Activated CD4-positive, alpha-beta T cell treated with anti-CD3 and anti-CD28 coated beads for 1 hour (primary cell): ENCODE data around the gene PDLIM1.

ENCODE experiments used
- DNase-seq: peaks from one replicate; pipeline ENCODE4 v3.0.0-alpha.2; 2020

PDLIM1 gene

DNA sequence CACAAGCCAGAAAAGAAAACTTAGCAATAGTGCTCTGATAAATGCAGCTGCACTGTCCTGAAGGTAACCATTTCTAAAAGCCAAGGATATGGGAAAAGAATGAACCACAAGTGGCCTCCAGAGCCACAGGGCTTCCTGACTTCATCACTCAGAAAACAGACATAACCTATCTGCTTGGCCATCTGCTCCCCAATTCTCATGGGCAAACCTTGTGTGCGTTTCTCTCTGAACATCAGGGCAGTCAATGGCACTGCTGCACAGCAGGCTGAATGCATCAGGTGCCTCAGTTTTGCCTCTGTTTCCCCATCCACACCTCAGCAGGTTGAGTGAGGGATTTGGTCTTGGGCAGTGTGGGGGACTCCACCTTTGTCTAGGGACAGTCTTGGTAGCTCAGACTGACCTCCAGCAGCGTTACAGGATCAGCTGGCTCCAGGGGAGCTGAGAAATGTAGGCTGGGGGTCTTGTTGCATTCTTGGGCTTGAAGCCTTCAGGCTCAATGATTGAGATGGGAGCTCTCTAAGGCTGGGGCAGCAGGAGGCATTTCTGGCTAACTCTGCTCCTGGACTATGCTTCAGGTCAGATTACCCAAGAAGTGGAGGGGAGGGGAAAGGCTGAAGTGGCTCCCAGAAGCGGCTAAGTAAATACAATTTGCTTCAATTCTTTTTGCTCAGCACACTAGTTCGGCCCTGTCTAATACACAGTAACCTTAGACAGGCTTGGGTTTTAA is 23.6 kb upstream of the PDLIM1 start:
- no peak for DNase-seq

- DNase-seq = no peak
Observed at GRCh38 chr10:95312986-95313495, 22.2 kb upstream of the PDLIM1 start.

DNA sequence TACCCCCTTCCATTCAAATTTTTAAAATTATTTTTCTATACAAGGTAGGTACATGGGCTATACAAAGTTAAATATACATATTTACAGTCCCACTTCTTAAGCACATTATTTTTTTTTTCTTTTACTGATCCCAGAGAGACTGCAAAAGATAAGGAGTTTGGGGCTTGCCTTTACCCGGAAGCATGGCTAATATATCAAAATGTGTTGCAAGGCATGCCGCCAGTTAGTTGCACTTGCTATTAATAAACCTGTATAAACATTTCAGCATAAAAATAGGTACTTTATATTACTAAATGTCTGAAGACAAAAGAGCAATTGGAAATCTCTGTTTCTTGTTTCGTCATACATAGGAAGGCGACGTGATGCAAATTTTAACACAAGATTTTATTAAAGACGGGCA is 21.5 kb upstream of the PDLIM1 start:
- DNase-seq = no peak

- no peak for DNase-seq
Observed at GRCh38 chr10:95309958-95310357, 19.2 kb upstream of the PDLIM1 start.

- no peak for DNase-seq
Observed at GRCh38 chr10:95308389-95309302, 17.8 kb upstream of the PDLIM1 start.

DNA sequence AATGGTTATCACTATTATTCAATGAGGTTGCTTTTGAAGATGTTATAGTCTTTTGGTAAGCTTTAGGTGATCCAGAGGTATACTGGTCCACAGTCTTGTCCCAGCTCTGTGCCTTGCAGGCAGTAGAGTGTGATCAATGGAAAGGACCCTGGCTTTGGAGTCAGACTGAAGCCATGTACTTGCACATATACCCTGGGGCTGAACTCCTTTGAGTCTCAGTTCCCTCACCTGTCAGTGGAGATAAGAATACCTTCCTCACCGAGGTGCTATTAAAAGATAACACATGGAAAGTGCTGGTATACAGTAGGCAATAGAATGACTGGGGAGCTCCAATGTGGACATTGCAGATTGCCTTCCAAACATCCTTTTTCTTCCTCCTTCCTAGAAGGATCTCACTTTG is 16.0 kb upstream of the PDLIM1 start:
- DNase-seq = no peak

GRCh38 chr10:95306318-95306650 is 15.5 kb upstream of the PDLIM1 start:
- DNase-seq = no peak

DNA sequence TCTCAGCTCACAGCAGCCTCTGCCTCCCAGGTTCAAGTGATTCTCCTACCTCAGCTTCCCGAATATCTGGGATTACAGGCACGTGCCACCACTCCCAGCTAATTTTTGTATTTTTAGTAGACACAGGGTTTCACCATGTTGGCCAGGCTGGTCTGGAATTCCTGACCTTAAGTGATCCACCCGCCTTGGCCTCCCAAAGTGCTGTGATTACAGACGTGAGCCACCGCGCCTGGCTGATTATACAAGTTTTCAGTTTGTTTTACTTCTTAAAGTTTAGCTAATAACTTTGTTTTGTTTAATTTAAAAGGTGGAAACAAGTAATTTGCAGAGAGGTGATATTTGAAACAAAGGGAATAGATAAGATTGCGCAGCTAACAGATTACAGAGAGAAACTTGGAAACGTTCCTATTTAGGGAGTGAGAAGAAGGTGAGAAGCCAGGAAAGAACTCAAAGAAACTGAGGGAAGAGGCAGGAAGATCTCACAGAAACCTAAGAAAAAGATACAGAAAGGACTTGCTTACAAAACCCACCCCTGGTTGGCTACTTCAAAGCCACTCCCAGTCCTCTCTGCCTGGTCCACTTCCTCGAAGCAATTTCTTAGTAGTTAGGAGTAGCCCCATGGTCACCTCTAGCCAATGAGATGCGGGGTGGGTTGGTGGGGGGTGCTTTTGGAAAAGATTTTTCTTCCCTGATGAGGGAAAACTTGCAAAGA is 15.0 kb upstream of the PDLIM1 start:
- no peak for DNase-seq

DNA sequence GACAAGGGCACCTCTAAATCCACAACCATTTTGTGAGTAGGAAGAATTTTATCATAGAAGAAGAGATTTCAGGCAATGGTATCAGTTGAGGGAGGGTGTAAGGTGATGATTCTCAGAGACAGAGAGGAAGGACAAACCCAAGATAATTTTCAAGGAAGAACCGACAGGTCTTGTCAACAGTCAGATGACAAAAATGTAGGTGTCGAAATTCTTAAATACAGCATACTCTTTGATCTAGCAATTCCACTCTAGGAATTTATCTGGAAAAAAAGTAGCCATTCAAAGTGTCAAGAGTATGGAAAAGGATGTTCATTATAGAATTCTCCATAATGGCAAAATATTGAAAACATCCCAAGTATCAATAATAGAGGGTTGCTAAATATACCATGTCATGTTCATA is 14.2 kb upstream of the PDLIM1 start:
- DNase-seq = no peak

GRCh38 chr10:95304463-95304862 is 13.7 kb upstream of the PDLIM1 start:
- no peak for DNase-seq

- no peak for DNase-seq
Observed at GRCh38 chr10:95303950-95304349, 13.1 kb upstream of the PDLIM1 start.

GRCh38 chr10:95303535-95303934 is 12.7 kb upstream of the PDLIM1 start:
- DNase-seq = no peak

GRCh38 chr10:95300022-95300539 is 9.3 kb upstream of the PDLIM1 start:
- DNase-seq = no peak

- no peak for DNase-seq
Observed at GRCh38 chr10:95297402-95297801, 6.6 kb upstream of the PDLIM1 start.

DNA sequence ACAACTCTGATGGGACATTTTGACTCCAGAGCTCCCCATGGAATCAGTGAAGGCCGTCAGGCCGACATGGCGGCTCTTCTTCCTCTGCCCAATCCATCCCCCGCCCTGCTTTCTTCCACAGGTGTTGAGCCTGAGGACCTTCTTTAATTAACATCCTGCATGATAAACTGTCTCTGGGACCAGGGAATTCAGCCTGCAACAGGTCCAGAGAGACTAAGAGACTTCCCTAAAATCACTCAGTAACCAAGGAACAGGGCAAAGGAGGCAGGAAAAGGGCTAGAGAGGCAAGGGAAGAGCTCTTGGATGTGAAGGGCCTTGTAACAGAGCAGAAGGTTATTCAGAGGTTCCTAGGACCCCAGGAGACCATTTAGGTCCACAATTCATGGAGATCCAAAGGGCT is 6.0 kb upstream of the PDLIM1 start:
- DNase-seq = no peak

- DNase-seq = no peak
Observed at GRCh38 chr10:95295031-95295755, 4.4 kb upstream of the PDLIM1 start.

- no peak for DNase-seq
Observed at GRCh38 chr10:95293631-95294030, 2.8 kb upstream of the PDLIM1 start.

- no peak for DNase-seq
Observed at GRCh38 chr10:95291365-95292039, 699 bp upstream of the PDLIM1 start.

DNA sequence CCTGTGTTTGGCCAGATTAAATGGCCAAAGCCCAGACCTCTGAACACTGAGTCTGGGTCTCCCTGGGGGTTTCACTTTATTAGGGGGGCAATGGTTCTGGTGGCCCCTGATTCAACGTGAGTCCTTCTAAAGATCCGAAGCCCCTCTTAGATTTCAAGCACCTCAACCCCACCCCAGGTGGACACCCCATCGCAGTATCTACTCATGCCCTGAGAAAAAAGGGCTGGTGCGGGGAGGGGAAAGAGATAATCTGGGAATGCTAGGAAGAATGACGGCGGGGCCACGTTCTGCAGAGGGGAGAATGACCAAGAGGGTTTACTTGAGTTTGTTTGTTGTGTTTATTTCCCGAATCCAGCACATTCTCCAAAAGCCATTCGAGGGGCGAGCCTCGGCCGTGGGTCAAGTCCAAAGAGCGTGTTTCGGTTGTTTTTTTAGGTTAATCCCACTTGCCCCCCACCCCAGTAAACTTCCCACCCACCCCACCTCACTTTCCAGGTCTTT is 832 bp downstream of the PDLIM1 start:
- no peak for DNase-seq

GRCh38 chr10:95289003-95289920 is 1.5 kb downstream of the PDLIM1 start:
- no peak for DNase-seq

- no peak for DNase-seq
Observed at GRCh38 chr10:95288303-95288702, 2.5 kb downstream of the PDLIM1 start.
